H9 (cell line): ENCODE data around the gene ZNF212. TPM values are rescaled to one million over a fixed set of nuclear protein-coding genes. Genes with fewer than 3 reads are reported as not detected.
A peak's percentile ranks its signal among the peaks of the same experiment; 100 is the strongest.

ENCODE experiments used
- DNase-seq: peaks from one replicate; pipeline ENCODE4 v3.0.0-alpha.2; 2017
- H2AFZ ChIP-seq: one replicate; pipeline ENCODE4 v1.6.1; 2013; ENCODE audit warnings: mild to moderate bottlenecking, low read length, control low read depth, moderate library complexity
- H2AK5ac ChIP-seq: 2 replicates; pipeline ENCODE4 v1.6.1; 2013; ENCODE audit warnings: low read length, control low read depth, mixed read lengths; ENCODE audit not compliant: insufficient read length
- H2BK120ac ChIP-seq: one replicate; pipeline ENCODE4 v1.6.1; 2013; ENCODE audit warnings: low read depth, mild to moderate bottlenecking, low read length, control low read depth, inconsistent platforms; ENCODE audit not compliant: poor library complexity, severe bottlenecking
- H2BK12ac ChIP-seq: 2 replicates; pipeline ENCODE4 v1.6.1; 2013; ENCODE audit warnings: low read length, control low read depth, mixed read lengths, low read depth; ENCODE audit not compliant: insufficient read length
- H2BK15ac ChIP-seq: 2 replicates; pipeline ENCODE4 v1.6.1; 2013; ENCODE audit warnings: low read depth, low read length, control low read depth
- H2BK20ac ChIP-seq: one replicate; pipeline ENCODE4 v1.6.1; 2013; ENCODE audit warnings: low read depth, mild to moderate bottlenecking, low read length, control low read depth, inconsistent platforms; ENCODE audit not compliant: poor library complexity, severe bottlenecking
- H2BK5ac ChIP-seq: 2 replicates; pipeline ENCODE4 v1.6.1; 2013; ENCODE audit warnings: low read length, control low read depth, mixed read lengths; ENCODE audit not compliant: insufficient read length
- H3K14ac ChIP-seq: 2 replicates; pipeline ENCODE4 v1.6.1; 2013; ENCODE audit warnings: low read length, control low read depth; ENCODE audit not compliant: insufficient read depth
- H3K18ac ChIP-seq: 2 replicates; pipeline ENCODE4 v1.6.1; 2013; ENCODE audit warnings: low read depth, mild to moderate bottlenecking, mixed read lengths, low read length, control low read depth; ENCODE audit not compliant: insufficient read length
- H3K23ac ChIP-seq: 2 replicates; pipeline ENCODE4 v1.6.1; 2013; ENCODE audit warnings: low read length, control low read depth, mixed read lengths, low read depth; ENCODE audit not compliant: insufficient read length
- H3K23me2 ChIP-seq: 2 replicates; pipeline ENCODE4 v1.6.1; 2013; ENCODE audit warnings: low read depth, mild to moderate bottlenecking, mixed read lengths, low read length, control low read depth; ENCODE audit not compliant: insufficient read length, poor library complexity, severe bottlenecking
- H3K27ac ChIP-seq: 2 replicates; pipeline ENCODE4 v1.5.1; 2013; ENCODE audit warnings: low read length, control low read depth, mixed read lengths, low read depth; ENCODE audit not compliant: insufficient read length
- H3K27me3 ChIP-seq: 2 replicates; pipeline ENCODE4 v1.6.1; 2013; ENCODE audit warnings: low read length, control low read depth, inconsistent platforms; ENCODE audit not compliant: insufficient read depth
- H3K4ac ChIP-seq: 2 replicates; pipeline ENCODE4 v1.6.1; 2013; ENCODE audit warnings: low read depth, mild to moderate bottlenecking, control low read depth, inconsistent platforms, low read length, moderate library complexity
- H3K4me1 ChIP-seq: 2 replicates; pipeline ENCODE4 v1.6.1; 2013; ENCODE audit warnings: low read length, control low read depth, inconsistent platforms; ENCODE audit not compliant: insufficient read depth
- H3K4me2 ChIP-seq: 2 replicates; pipeline ENCODE4 v1.6.1; 2013; ENCODE audit warnings: low read length, control low read depth, mixed read lengths; ENCODE audit not compliant: insufficient read length, insufficient read depth
- H3K56ac ChIP-seq: 2 replicates; pipeline ENCODE4 v1.6.1; 2013; ENCODE audit warnings: low read depth, mild to moderate bottlenecking, mixed read lengths, low read length, control low read depth; ENCODE audit not compliant: insufficient read length
- H3K79me1 ChIP-seq: 2 replicates; pipeline ENCODE4 v1.6.1; 2013; ENCODE audit warnings: low read depth, mild to moderate bottlenecking, moderate library complexity, low read length, control low read depth, inconsistent platforms; ENCODE audit not compliant: insufficient read depth, poor library complexity, severe bottlenecking
- H3K79me2 ChIP-seq: 2 replicates; pipeline ENCODE4 v1.6.1; 2013; ENCODE audit warnings: low read length, control low read depth, inconsistent platforms; ENCODE audit not compliant: insufficient read depth
- H3K9ac ChIP-seq: 2 replicates; pipeline ENCODE4 v1.6.1; 2013; ENCODE audit warnings: low read length, control low read depth, mixed read lengths; ENCODE audit not compliant: insufficient read length; ENCODE audit errors: extremely low read depth
- H3K9me3 ChIP-seq: one replicate; pipeline ENCODE4 v1.6.1; 2013; ENCODE audit warnings: low read depth, low read length, inconsistent platforms; ENCODE audit not compliant: control insufficient read depth
- H3T11ph ChIP-seq: one replicate; pipeline ENCODE4 v1.6.1; 2013; ENCODE audit warnings: mild to moderate bottlenecking, low read length, control low read depth, inconsistent platforms
- H4K20me1 ChIP-seq: one replicate; pipeline ENCODE4 v1.6.1; 2013; ENCODE audit not compliant: control insufficient read depth, insufficient read length, insufficient read depth
- H4K5ac ChIP-seq: 2 replicates; pipeline ENCODE4 v1.6.1; 2013; ENCODE audit warnings: low read depth, mild to moderate bottlenecking, mixed read lengths, low read length, control low read depth; ENCODE audit not compliant: insufficient read length
- H4K8ac ChIP-seq: replicated peaks from 2 replicates; pipeline ENCODE4 v1.6.1; 2013; ENCODE audit warnings: low read length, control low read depth, mixed read lengths, low read depth; ENCODE audit not compliant: insufficient read length
- H4K91ac ChIP-seq: 2 replicates; pipeline ENCODE4 v1.6.1; 2013; ENCODE audit warnings: low read depth, mild to moderate bottlenecking, moderate library complexity, mixed read lengths, low read length, control low read depth; ENCODE audit not compliant: insufficient read length
- H3K27ac Mint-ChIP-seq, 3 experiments: 2 replicates in 2 of 3; 3 replicates in 1 of 3; pipeline ENCODE4 v1.8.0; 2020 to 2021; ENCODE audit warnings: mixed read lengths in 3 of 3, mild to moderate bottlenecking in 1 of 3, moderate library complexity in 1 of 3
- H3K27me3 Mint-ChIP-seq: 2 replicates; pipeline ENCODE4 v1.8.0; 2021; ENCODE audit warnings: low read depth, mild to moderate bottlenecking, moderate library complexity, mixed read lengths
- H3K36me3 Mint-ChIP-seq, 3 experiments: 2 replicates in 2 of 3; 3 replicates in 1 of 3; pipeline ENCODE4 v1.8.0; 2020 to 2021; ENCODE audit warnings: low read depth in 3 of 3, mixed read lengths in 3 of 3; ENCODE audit not compliant: insufficient read depth in 1 of 3
- H3K4me1 Mint-ChIP-seq, 2 experiments: 2 replicates each; pipeline ENCODE4 v1.8.0; 2020; ENCODE audit warnings: mixed read lengths in 2 of 2
- H3K4me3 Mint-ChIP-seq, 2 experiments: 2 replicates in 1 of 2; 3 replicates in 1 of 2; pipeline ENCODE4 v1.8.0; 2020 to 2021; ENCODE audit warnings: mild to moderate bottlenecking in 2 of 2, mixed read lengths in 2 of 2, moderate library complexity in 1 of 2
- H3K9me3 Mint-ChIP-seq, 2 experiments: 2 replicates in 1 of 2; 3 replicates in 1 of 2; pipeline ENCODE4 v1.8.0; 2020; ENCODE audit warnings: mild to moderate bottlenecking in 2 of 2, mixed read lengths in 2 of 2, moderate library complexity in 1 of 2
- WGBS: extraction: QIAGEN DNeasy Blood & Tissue Kit; methylation state at CpG from one replicate; pipeline ENCODE4 v1.1.7; 2013; ENCODE audit warnings: missing lambda C conversion rate, low lambda C conversion rate, mixed read lengths; ENCODE audit not compliant: insufficient read length; ENCODE audit errors: extremely low coverage; 5-methylcytosine and 5-hydroxymethylcytosine counted together
- total RNA-seq: library from RNA; stranded (reverse); gene quantifications from 2 replicates; pipeline ENCODE4 v1.2.1, GENCODE V29; 2021
- TF ChIP-seq, protein P1 (sequence below): fragments of 200-600 bp; sonication (generic); conservative IDR thresholded peaks from 3 replicates; pipeline ENCODE4 v1.8.0; 2021; ENCODE audit warnings: antibody characterized with exemption, mild to moderate bottlenecking

The ZNF212 gene
- total RNA-seq, 1 experiment from 2014 or later = 21.1 TPM

DNA sequence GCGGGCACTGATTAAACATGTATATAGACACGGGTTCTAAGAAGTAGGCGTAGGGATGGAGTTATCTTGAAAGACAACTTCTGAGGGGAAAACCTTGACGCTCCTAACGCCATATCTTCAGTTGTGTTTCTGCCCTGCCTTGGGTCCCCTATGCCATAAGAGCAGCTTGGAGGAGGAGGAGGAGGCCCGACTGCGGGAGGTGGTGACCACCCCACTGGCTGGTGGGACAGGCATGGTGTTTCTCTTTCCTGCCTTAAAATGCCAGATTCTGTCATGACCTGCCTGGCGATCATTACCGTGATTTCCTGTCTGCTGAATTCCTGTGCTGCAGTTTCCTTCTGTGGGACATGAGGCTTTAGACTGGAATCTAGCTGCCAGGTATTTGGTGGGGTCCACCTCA is 38.4 kb downstream of the ZNF212 start:
- H3K27ac Mint-ChIP-seq = no peak overlapping the region; a peak in 1 of 7 replicates
- H3K4me1 Mint-ChIP-seq = no peaks in the 10 kb centered on the region
- Histone ChIP-seq H3K4me1 (no peaks in the 10 kb centered on the region), H3K79me1 (no peaks in the 10 kb centered on the region), H3K56ac (no peak overlapping the region), H2BK20ac (no peak overlapping the region), H3K79me2 (no peaks in the 10 kb centered on the region), H4K8ac (no peak overlapping the region), H2BK15ac (no peak overlapping the region), H3K27ac (no peak overlapping the region), H3T11ph (no peak overlapping the region), H3K14ac (no peak overlapping the region), H2AK5ac (no peak overlapping the region), H4K20me1 (no peaks in the 10 kb centered on the region), H2BK5ac (no peak overlapping the region), H3K23ac (no peak overlapping the region), H3K23me2 (no peaks in the 10 kb centered on the region), H3K27me3 (no peaks in the 10 kb centered on the region), H3K9me3 (no peaks in the 10 kb centered on the region), H3K9ac (no peak overlapping the region), H2BK12ac (peak overlapping the region; percentile 20), H4K5ac (no peak overlapping the region), H4K91ac (no peak overlapping the region), H2AFZ (no peak overlapping the region), H3K4me2 (no peak overlapping the region), H3K4ac (no peak overlapping the region), H3K18ac (no peak overlapping the region), H2BK120ac (no peak overlapping the region)
- TF ChIP-seq, protein P1, sequence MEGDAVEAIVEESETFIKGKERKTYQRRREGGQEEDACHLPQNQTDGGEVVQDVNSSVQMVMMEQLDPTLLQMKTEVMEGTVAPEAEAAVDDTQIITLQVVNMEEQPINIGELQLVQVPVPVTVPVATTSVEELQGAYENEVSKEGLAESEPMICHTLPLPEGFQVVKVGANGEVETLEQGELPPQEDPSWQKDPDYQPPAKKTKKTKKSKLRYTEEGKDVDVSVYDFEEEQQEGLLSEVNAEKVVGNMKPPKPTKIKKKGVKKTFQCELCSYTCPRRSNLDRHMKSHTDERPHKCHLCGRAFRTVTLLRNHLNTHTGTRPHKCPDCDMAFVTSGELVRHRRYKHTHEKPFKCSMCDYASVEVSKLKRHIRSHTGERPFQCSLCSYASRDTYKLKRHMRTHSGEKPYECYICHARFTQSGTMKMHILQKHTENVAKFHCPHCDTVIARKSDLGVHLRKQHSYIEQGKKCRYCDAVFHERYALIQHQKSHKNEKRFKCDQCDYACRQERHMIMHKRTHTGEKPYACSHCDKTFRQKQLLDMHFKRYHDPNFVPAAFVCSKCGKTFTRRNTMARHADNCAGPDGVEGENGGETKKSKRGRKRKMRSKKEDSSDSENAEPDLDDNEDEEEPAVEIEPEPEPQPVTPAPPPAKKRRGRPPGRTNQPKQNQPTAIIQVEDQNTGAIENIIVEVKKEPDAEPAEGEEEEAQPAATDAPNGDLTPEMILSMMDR = no peak
- H3K9me3 Mint-ChIP-seq = peaks cover 0 to 3% of the 10 kb centered on the region in 2 experiments; a peak in 1 of 5 replicates
- H3K36me3 Mint-ChIP-seq = peaks cover 44 to 57% (median 56%) of the 10 kb centered on the region in 3 experiments
- H3K4me3 Mint-ChIP-seq = no peak overlapping the region
- WGBS = no CpG with 5 or more reads among the region's 9 CpGs
- DNase-seq = no peak
- H3K27me3 Mint-ChIP-seq = peaks cover 4% of the 10 kb centered on the region; the same call in 1 of the 2 replicates
